WTC11 (cell line): Measurements from ENCODE around the gene PCID2. TPM values are rescaled to one million over a fixed set of nuclear protein-coding genes. Genes with fewer than 3 reads are reported as not detected.

Experiments used
- ATAC-seq: fragments of 200-7000 bp; cut with Tn5 transposase; 2 replicates; pipeline ENCODE4 v1.10.0; 2021; ENCODE audit warnings: mild to moderate bottlenecking, moderate library complexity
- CTCF ChIA-PET: fragments of 300-600 bp; sonication (Branson Sonifier 250); formaldehyde crosslinking; loops from one replicate; lab custom pipeline; 2021; ENCODE audit warnings: antibody characterized with exemption; lab: Charles Lee
- POLR2A ChIA-PET: fragments of 350-600 bp; sonication (Branson Sonifier 250); formaldehyde crosslinking; loops from one replicate; lab custom pipeline; 2021; ENCODE audit warnings: antibody characterized with exemption; lab: Charles Lee
- DNase-seq: peaks from one replicate; pipeline ENCODE4 v3.0.0; 2021; ENCODE audit warnings: low spot score
- H3K27ac Mint-ChIP-seq: 2 replicates; pipeline ENCODE4 v1.8.0; 2021; ENCODE audit warnings: mixed read lengths
- H3K27me3 Mint-ChIP-seq: 2 replicates; pipeline ENCODE4 v1.8.0; 2021; ENCODE audit warnings: low read depth, mild to moderate bottlenecking, moderate library complexity, mixed read lengths
- H3K36me3 Mint-ChIP-seq: 2 replicates; pipeline ENCODE4 v1.8.0; 2021; ENCODE audit warnings: mixed read lengths
- H3K4me1 Mint-ChIP-seq: 2 replicates; pipeline ENCODE4 v1.8.0; 2022; ENCODE audit warnings: mixed read lengths
- H3K4me3 Mint-ChIP-seq: 2 replicates; pipeline ENCODE4 v1.8.0; 2021; ENCODE audit warnings: mild to moderate bottlenecking, moderate library complexity, mixed read lengths
- H3K9me3 Mint-ChIP-seq: 2 replicates; pipeline ENCODE4 v1.8.0; 2021; ENCODE audit warnings: mixed read lengths
- ELF4 ChIP-seq: sonication (generic); formaldehyde crosslinking; IDR thresholded peaks from 2 replicates; pipeline ENCODE4 v1.8.1; 2022; ENCODE audit warnings: low read depth, mild to moderate bottlenecking, moderate library complexity, missing genetic modification reagents
- KAT7 ChIP-seq: sonication (generic); formaldehyde crosslinking; IDR thresholded peaks from 2 replicates; pipeline ENCODE4 v1.8.1; 2023; ENCODE audit warnings: missing genetic modification reagents, mild to moderate bottlenecking, borderline replicate concordance
- MYBL2 ChIP-seq: sonication (generic); formaldehyde crosslinking; IDR thresholded peaks from 2 replicates; pipeline ENCODE4 v1.8.1; 2023; ENCODE audit warnings: mild to moderate bottlenecking, moderate library complexity, missing genetic modification reagents
- RELA ChIP-seq: sonication (generic); formaldehyde crosslinking; IDR thresholded peaks from 2 replicates; pipeline ENCODE4 v1.8.1; 2022; ENCODE audit warnings: missing genetic modification reagents, mild to moderate bottlenecking, borderline replicate concordance
- RORB ChIP-seq: fragments of 250-450 bp; sonication (Bioruptor Pico); IDR thresholded peaks from 2 replicates; pipeline ENCODE4 v1.9.0; 2021; ENCODE audit warnings: mild to moderate bottlenecking
- SMAD3 ChIP-seq: sonication (generic); formaldehyde crosslinking; IDR thresholded peaks from 2 replicates; pipeline ENCODE4 v1.8.0; 2022; ENCODE audit warnings: missing genetic modification reagents, mild to moderate bottlenecking, borderline replicate concordance
- TEAD1 ChIP-seq: sonication (generic); formaldehyde crosslinking; IDR thresholded peaks from 2 replicates; pipeline ENCODE4 v1.8.0; 2022; ENCODE audit warnings: mild to moderate bottlenecking, missing genetic modification reagents
- ZNF671 ChIP-seq: fragments of 250-450 bp; sonication (Bioruptor Pico); IDR thresholded peaks from 2 replicates; pipeline ENCODE4 v1.8.0; 2021; ENCODE audit warnings: mild to moderate bottlenecking
- total RNA-seq: library from RNA; stranded (reverse); gene quantifications from 3 replicates; pipeline ENCODE4 v1.2.3, GENCODE V29; 2021
- TF ChIP-seq, protein P1 (sequence below): sonication (generic); formaldehyde crosslinking; IDR thresholded peaks from 2 replicates; pipeline ENCODE4 v1.8.0; 2022; ENCODE audit warnings: mild to moderate bottlenecking, missing genetic modification reagents
- TF ChIP-seq, protein P2 (sequence below): sonication (generic); formaldehyde crosslinking; IDR thresholded peaks from 2 replicates; pipeline ENCODE4 v1.8.1; 2023; ENCODE audit warnings: mild to moderate bottlenecking, missing genetic modification reagents
- TF ChIP-seq, protein P3 (sequence below): fragments of 200-600 bp; IDR thresholded peaks from 2 replicates; pipeline ENCODE4 v1.8.0; 2022; ENCODE audit warnings: antibody characterized with exemption
- TF ChIP-seq, protein P4 (sequence below): sonication (generic); formaldehyde crosslinking; IDR thresholded peaks from 2 replicates; pipeline ENCODE4 v1.8.1; 2022; ENCODE audit warnings: low read depth, missing genetic modification reagents, borderline replicate concordance
- TF ChIP-seq, protein P5 (sequence below): fragments of 250-450 bp; sonication (Bioruptor Pico); IDR thresholded peaks from 2 replicates; pipeline ENCODE4 v1.9.0; 2021; ENCODE audit warnings: mild to moderate bottlenecking
- TF ChIP-seq, protein P6 (sequence below): sonication (generic); formaldehyde crosslinking; IDR thresholded peaks from 2 replicates; pipeline ENCODE4 v1.8.1; 2023; ENCODE audit warnings: mild to moderate bottlenecking, missing genetic modification reagents, borderline replicate concordance

PCID2 gene
- total RNA-seq, 1 experiment from 2014 or later: 69.4 TPM

DNA sequence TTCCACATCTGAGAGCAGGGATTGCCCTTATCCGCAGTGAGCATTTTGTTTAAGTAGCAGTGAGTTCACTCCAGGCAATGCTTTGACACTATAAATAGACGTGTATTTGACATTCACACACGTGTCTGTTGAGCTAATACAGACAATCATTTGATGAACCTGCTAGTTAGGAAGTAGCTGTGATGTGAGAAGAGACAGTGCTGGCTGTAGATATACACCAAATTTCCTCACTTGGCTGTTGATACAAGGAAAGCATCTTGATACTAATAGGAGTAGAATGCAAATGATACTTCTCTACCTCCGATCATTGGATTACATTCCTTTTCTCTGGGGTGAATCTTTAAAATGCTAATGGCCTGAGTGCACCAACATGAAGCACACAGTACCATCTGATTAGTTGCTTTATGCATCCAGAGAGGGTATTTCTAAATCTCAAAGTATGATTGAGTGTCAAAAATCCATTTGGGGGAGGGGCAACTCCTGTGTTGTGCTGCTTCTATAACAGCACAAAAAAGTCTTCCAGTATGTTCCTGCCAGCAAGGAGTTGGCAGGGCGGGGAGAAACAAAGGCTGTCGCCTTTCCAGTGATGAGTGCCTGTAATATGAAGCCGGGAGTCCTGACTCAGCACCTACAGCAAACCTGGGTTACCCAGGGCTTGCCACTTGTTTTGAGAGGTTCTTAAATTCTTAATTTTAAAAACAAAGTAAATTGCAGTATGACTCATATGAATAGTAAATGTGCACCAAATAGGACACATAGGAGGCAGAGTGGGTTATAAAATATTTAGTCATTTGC is 8.0 kb upstream of the PCID2 start:
- CTCF ChIA-PET: interaction anchor here (0.6 kb wide), 1 partner anchor 300 kb away, joined by 3 read pairs; no protein-coding TSS in a partner anchor
- DNase-seq (no peak), ATAC-seq (peak; percentile 72)
- no peak for TF ChIP-seq SMAD3
- TF ChIP-seq RELA (CRISPR knock-in tag): no peak
- TF ChIP-seq ZNF671 (CRISPR knock-in tag): no peak
- TF ChIP-seq, protein P1, sequence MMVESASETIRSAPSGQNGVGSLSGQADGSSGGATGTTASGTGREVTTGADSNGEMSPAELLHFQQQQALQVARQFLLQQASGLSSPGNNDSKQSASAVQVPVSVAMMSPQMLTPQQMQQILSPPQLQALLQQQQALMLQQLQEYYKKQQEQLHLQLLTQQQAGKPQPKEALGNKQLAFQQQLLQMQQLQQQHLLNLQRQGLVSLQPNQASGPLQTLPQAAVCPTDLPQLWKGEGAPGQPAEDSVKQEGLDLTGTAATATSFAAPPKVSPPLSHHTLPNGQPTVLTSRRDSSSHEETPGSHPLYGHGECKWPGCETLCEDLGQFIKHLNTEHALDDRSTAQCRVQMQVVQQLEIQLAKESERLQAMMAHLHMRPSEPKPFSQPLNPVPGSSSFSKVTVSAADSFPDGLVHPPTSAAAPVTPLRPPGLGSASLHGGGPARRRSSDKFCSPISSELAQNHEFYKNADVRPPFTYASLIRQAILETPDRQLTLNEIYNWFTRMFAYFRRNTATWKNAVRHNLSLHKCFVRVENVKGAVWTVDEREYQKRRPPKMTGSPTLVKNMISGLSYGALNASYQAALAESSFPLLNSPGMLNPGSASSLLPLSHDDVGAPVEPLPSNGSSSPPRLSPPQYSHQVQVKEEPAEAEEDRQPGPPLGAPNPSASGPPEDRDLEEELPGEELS (CRISPR knock-in tag): no peak
- TF ChIP-seq MYBL2: no peak
- TF ChIP-seq, protein P2, sequence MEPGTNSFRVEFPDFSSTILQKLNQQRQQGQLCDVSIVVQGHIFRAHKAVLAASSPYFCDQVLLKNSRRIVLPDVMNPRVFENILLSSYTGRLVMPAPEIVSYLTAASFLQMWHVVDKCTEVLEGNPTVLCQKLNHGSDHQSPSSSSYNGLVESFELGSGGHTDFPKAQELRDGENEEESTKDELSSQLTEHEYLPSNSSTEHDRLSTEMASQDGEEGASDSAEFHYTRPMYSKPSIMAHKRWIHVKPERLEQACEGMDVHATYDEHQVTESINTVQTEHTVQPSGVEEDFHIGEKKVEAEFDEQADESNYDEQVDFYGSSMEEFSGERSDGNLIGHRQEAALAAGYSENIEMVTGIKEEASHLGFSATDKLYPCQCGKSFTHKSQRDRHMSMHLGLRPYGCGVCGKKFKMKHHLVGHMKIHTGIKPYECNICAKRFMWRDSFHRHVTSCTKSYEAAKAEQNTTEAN (CRISPR knock-in tag): no peak
- TF ChIP-seq TEAD1 (CRISPR knock-in tag): no peak
- TF ChIP-seq, protein P3, sequence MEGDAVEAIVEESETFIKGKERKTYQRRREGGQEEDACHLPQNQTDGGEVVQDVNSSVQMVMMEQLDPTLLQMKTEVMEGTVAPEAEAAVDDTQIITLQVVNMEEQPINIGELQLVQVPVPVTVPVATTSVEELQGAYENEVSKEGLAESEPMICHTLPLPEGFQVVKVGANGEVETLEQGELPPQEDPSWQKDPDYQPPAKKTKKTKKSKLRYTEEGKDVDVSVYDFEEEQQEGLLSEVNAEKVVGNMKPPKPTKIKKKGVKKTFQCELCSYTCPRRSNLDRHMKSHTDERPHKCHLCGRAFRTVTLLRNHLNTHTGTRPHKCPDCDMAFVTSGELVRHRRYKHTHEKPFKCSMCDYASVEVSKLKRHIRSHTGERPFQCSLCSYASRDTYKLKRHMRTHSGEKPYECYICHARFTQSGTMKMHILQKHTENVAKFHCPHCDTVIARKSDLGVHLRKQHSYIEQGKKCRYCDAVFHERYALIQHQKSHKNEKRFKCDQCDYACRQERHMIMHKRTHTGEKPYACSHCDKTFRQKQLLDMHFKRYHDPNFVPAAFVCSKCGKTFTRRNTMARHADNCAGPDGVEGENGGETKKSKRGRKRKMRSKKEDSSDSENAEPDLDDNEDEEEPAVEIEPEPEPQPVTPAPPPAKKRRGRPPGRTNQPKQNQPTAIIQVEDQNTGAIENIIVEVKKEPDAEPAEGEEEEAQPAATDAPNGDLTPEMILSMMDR: no peak
- TF ChIP-seq RORB (CRISPR knock-in tag): no peak
- TF ChIP-seq, protein P4, sequence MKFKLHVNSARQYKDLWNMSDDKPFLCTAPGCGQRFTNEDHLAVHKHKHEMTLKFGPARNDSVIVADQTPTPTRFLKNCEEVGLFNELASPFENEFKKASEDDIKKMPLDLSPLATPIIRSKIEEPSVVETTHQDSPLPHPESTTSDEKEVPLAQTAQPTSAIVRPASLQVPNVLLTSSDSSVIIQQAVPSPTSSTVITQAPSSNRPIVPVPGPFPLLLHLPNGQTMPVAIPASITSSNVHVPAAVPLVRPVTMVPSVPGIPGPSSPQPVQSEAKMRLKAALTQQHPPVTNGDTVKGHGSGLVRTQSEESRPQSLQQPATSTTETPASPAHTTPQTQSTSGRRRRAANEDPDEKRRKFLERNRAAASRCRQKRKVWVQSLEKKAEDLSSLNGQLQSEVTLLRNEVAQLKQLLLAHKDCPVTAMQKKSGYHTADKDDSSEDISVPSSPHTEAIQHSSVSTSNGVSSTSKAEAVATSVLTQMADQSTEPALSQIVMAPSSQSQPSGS: no peak
- TF ChIP-seq, protein P5, sequence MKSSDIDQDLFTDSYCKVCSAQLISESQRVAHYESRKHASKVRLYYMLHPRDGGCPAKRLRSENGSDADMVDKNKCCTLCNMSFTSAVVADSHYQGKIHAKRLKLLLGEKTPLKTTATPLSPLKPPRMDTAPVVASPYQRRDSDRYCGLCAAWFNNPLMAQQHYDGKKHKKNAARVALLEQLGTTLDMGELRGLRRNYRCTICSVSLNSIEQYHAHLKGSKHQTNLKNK: no peak
- TF ChIP-seq, protein P6, sequence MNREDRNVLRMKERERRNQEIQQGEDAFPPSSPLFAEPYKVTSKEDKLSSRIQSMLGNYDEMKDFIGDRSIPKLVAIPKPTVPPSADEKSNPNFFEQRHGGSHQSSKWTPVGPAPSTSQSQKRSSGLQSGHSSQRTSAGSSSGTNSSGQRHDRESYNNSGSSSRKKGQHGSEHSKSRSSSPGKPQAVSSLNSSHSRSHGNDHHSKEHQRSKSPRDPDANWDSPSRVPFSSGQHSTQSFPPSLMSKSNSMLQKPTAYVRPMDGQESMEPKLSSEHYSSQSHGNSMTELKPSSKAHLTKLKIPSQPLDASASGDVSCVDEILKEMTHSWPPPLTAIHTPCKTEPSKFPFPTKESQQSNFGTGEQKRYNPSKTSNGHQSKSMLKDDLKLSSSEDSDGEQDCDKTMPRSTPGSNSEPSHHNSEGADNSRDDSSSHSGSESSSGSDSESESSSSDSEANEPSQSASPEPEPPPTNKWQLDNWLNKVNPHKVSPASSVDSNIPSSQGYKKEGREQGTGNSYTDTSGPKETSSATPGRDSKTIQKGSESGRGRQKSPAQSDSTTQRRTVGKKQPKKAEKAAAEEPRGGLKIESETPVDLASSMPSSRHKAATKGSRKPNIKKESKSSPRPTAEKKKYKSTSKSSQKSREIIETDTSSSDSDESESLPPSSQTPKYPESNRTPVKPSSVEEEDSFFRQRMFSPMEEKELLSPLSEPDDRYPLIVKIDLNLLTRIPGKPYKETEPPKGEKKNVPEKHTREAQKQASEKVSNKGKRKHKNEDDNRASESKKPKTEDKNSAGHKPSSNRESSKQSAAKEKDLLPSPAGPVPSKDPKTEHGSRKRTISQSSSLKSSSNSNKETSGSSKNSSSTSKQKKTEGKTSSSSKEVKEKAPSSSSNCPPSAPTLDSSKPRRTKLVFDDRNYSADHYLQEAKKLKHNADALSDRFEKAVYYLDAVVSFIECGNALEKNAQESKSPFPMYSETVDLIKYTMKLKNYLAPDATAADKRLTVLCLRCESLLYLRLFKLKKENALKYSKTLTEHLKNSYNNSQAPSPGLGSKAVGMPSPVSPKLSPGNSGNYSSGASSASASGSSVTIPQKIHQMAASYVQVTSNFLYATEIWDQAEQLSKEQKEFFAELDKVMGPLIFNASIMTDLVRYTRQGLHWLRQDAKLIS (CRISPR knock-in tag): no peak
- TF ChIP-seq KAT7 (CRISPR knock-in tag): no peak
- TF ChIP-seq ELF4: no peak
- POLR2A ChIA-PET: no interaction called here
- Mint-ChIP-seq H3K4me1 (peaks cover 18% of the 10 kb centered on the region), H3K36me3 (peaks cover 24% of the 10 kb centered on the region), H3K27ac (no peak overlapping the region; the same call in 1 of the 2 replicates), H3K4me3 (no peak overlapping the region), H3K9me3 (no peaks in the 10 kb centered on the region), H3K27me3 (no peaks in the 10 kb centered on the region)
